GM12801 (cell line): ENCODE measurements around the gene MIPOL1.

ENCODE experiments used
- CTCF ChIP-seq: IDR thresholded peaks from one replicate; pipeline ENCODE4 v1.5.1; 2011; ENCODE audit warnings: control low read depth; ENCODE audit not compliant: insufficient read length; ENCODE audit errors: extremely low read depth

Gene MIPOL1

GRCh38 chr14:37197421-37198272 lies at the start of gene MIPOL1:
Gene MIPOL1, plus strand, starts transcription at chr14:37197937. Its CDS starts 49,952 bp downstream, at chr14:37247889.
- TF ChIP-seq CTCF: no peak

GRCh38 chr14:37150414-37150813 lies 47.3 kb upstream of the MIPOL1 start:
- TF ChIP-seq CTCF: no peak

GRCh38 chr14:37153005-37153404 lies 44.7 kb upstream of the MIPOL1 start:
- TF ChIP-seq CTCF: no peak

GRCh38 chr14:37153483-37153882 lies 44.3 kb upstream of the MIPOL1 start:
- no peak for TF ChIP-seq CTCF

GRCh38 chr14:37157987-37158386 lies 39.8 kb upstream of the MIPOL1 start:
- TF ChIP-seq CTCF: no peak

GRCh38 chr14:37165794-37166193 lies 31.9 kb upstream of the MIPOL1 start:
- no peak for TF ChIP-seq CTCF

GRCh38 chr14:37167151-37168047 lies 30.3 kb upstream of the MIPOL1 start:
- no peak for TF ChIP-seq CTCF
